ENCODE results near the gene DSCAM. TPM values are rescaled to one million over a fixed set of nuclear protein-coding genes. Genes with fewer than 3 reads are reported as not detected.

Gene DSCAM
- total RNA-seq, 1 experiment from 2014 or later = not detected

GRCh38 chr21:40066221-40066620, 780.7 kb downstream of the DSCAM start (continued):
- TF ChIP-seq ZBTB33 (IDR thresholded peaks at IDR 0.05; ENCODE audit: extremely low read depth, insufficient replicate concordance, low read length) = no peak
- TF ChIP-seq CBX3 (IDR thresholded peaks at IDR 0.05; ENCODE audit: low read depth) = no peak
- no peak for TF ChIP-seq RAD21 (IDR thresholded peaks at IDR 0.05; ENCODE audit: low read depth)
- no peak for TF ChIP-seq ZFX (IDR thresholded peaks at IDR 0.05)
- no peak for TF ChIP-seq TCF7L2 (IDR thresholded peaks at IDR 0.05; ENCODE audit: borderline replicate concordance, extremely low read depth, insufficient read depth, insufficient read length)

- ChIA-PET POLR2A (no interaction called here), CTCF (no interaction called here), RAD21 (ENCODE audit: low non-redundant PET in 1 of 2, low total read pairs in 2 of 2, uncharacterized antibody in 2 of 2, unreplicated experiment in 2 of 2) (no interaction called here)
- Histone ChIP-seq H3K4me2 (ENCODE audit: low read length) (no peak overlapping the region), H3K9me2 (ENCODE audit: insufficient read depth) (no peaks in the 10 kb centered on the region), H3K9me3 (ENCODE audit: control insufficient read depth in 1 of 2, insufficient read depth in 1 of 2, low read depth in 1 of 2, low read length in 2 of 2) (peaks cover 3 to 25% of the 10 kb centered on the region in 2 experiments; a peak in 2 of 4 replicates), H3K4me3 (replicated peaks in 1 of 2; ENCODE audit: low read depth in 1 of 2, low read length in 2 of 2) (no peak overlapping the region), H3K27me3 (ENCODE audit: insufficient read depth, low read length) (no peaks in the 10 kb centered on the region), H3K27ac (ENCODE audit: low read depth, low read length) (no peak overlapping the region), H4K20me1 (ENCODE audit: insufficient read depth) (no peaks in the 10 kb centered on the region), H3K79me2 (ENCODE audit: insufficient read depth, low read length) (no peaks in the 10 kb centered on the region), H3K4me1 (ENCODE audit: control insufficient read depth in 1 of 2, insufficient read depth in 2 of 2, low read length in 2 of 2) (no peaks in the 10 kb centered on the region), H2AFZ (ENCODE audit: low read depth, low read length, poor library complexity, severe bottlenecking) (no peak overlapping the region), H3K9ac (ENCODE audit: low read length) (no peak overlapping the region), H3K36me3 (ENCODE audit: control insufficient read depth in 1 of 2, insufficient read depth in 2 of 2, low read length in 2 of 2) (no peaks in the 10 kb centered on the region)
- no peak for DNase-seq (ENCODE audit: low read depth, low spot score)
- no TSS peak for BruUV-seq (replicated peaks)
- TF ChIP-seq CTCF (IDR thresholded peaks at IDR 0.05 in 2 of 3, conservative IDR thresholded peaks at IDR 0.05 in 1 of 3; ENCODE audit: borderline replicate concordance in 1 of 3, insufficient read depth in 1 of 3, low read depth in 2 of 3, low read length in 2 of 3) (no peak), ZBTB33 (IDR thresholded peaks at IDR 0.05; ENCODE audit: extremely low read depth, insufficient replicate concordance, low read length) (no peak), ELF1 (IDR thresholded peaks at IDR 0.05; ENCODE audit: borderline replicate concordance, low read depth) (no peak), POLR2A (IDR thresholded peaks at IDR 0.05; ENCODE audit: borderline replicate concordance, extremely low read depth, insufficient read depth, insufficient read length) (no peak), ZNF274 (IDR thresholded peaks at IDR 0.05; ENCODE audit: low read depth, low read length) (no peak), TCF7L2 (IDR thresholded peaks at IDR 0.05; ENCODE audit: borderline replicate concordance, extremely low read depth, insufficient read depth, insufficient read length) (no peak), ZFX (IDR thresholded peaks at IDR 0.05) (no peak), JUND (IDR thresholded peaks at IDR 0.05) (no peak), SIN3A (IDR thresholded peaks at IDR 0.05; ENCODE audit: low read depth) (no peak), EZH2phosphoT487 (IDR thresholded peaks at IDR 0.05; ENCODE audit: borderline replicate concordance) (no peak), YY1 (IDR thresholded peaks at IDR 0.05; ENCODE audit: extremely low read depth, insufficient replicate concordance, low read depth, low read length) (no peak), REST (IDR thresholded peaks at IDR 0.05; ENCODE audit: low read depth) (no peak)
- intact Hi-C loops (cut with micrococcal nuclease) = no loop called here
- no peak for ATAC-seq
Measured at GRCh38 chr21:40060083-40060677, 786.8 kb downstream of the DSCAM start.

Measured in HCT116 (cell line).